NCI-H69 (cell line): ENCODE results near the gene RIPOR3.
"Not testable (repeated sequence)": the region's sequence is repeated elsewhere in the genome, so short reads cannot be mapped to it uniquely, and the experiment has no call there.

Experiments used
- DNase-seq: peaks from one replicate; lab custom pipeline; 2025; lab: John Stamatoyannopoulos, UW

The RIPOR3 gene

GRCh38 chr20:50724851-50725723 is 33.7 kb upstream of the RIPOR3 start:
- no peak for DNase-seq

GRCh38 chr20:50724112-50724725 is 32.9 kb upstream of the RIPOR3 start:
- DNase-seq = no peak

DNA sequence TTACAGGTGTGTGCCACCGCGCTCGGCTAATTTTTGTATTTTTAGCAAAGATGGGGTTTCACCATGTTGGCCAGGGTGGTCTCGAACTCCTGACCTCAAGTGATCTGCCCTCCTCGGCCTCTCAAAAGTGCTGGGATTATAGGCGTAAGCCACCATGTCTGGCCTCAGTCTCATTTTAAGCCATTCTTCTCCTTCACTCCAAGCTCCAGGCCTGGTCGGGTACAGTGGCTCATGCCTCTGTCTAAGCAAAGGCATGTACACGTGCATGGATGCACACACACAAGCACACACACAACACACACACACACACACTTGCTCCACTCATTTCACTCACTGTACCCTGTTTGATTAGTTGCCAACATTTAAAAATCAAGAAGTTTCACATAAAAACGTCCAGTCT is 32.3 kb upstream of the RIPOR3 start:
- no peak for DNase-seq

DNA sequence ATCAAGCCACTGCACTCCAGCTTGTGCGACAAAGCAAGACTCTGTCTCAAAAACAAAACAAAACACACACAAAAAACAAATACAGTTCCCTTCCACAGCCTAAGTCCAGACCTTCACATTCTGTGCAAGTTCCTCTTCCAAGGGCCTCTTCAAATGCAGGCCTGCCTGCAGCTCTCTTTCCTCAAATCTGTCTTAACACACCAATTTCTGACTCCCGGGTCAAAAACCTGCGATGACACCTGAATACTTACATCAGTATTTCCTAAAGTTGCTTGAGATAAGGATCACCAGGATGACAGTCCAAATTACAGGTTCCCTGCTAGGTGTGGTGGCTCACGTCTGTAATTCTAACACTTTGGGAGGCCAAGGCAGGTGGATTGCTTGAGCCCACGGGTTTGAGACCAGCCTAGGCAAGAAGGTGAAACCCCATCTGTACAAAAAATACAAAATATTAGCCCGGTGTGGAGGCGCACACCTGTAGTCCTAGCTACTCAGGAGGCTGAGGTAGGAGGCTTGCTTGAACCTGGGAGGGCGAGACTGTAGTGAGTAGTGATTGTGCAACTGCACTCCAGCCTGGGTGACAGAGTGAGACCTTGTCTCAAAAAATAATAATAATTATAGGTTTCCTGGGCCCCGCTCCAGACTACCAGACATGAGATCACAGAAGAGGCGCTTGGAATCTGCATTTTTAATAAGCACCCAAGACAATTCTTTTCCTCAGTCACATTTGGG is 31.2 kb upstream of the RIPOR3 start:
- no peak for DNase-seq

- no peak for DNase-seq
Observed at GRCh38 chr20:50721881-50722281, 30.5 kb upstream of the RIPOR3 start.

DNA sequence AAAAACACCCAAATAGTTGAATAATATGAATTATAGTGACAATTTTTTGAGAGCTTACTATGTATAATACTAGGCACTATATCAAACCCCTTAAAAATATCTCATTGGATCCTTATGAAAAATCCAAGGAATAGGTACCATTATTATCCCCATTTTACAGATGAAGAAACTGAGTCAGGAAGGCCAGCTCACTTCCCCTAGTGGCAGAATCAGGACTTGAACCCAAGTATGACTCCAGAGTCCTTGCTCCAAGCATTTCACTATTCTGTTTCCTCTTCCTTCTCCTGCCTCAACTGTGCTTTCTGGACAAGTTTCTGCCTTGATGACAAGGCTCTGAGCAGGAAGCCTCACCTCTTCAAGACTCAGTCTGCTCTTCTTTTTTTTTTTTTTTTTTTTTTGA is 29.2 kb upstream of the RIPOR3 start:
- no peak for DNase-seq

- DNase-seq = no peak
Observed at GRCh38 chr20:50720026-50720425, 28.7 kb upstream of the RIPOR3 start.

GRCh38 chr20:50719328-50719727 is 28.0 kb upstream of the RIPOR3 start:
- DNase-seq = no peak

GRCh38 chr20:50717974-50718761 is 26.8 kb upstream of the RIPOR3 start:
- peak; percentile 28 for DNase-seq

DNA sequence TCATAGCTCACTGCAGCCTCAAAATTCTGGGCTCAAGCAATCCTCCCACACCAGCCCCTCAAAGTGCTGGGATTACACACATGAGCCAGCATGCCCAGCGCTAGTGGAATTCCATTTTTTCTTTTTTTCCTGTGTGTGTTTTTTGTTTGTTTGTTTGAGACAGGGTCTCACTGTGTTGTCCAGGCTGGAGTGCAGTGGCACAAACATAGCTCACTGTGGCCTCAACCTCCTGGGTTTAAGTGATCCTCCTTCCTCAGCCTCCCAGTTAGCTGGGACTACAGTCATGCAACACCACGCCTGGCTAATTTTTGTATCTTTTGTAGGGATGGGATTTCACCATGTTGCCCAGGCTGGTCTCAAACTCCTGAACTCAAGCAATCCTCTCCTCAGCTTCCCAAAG is 26.0 kb upstream of the RIPOR3 start:
- DNase-seq = no peak

DNA sequence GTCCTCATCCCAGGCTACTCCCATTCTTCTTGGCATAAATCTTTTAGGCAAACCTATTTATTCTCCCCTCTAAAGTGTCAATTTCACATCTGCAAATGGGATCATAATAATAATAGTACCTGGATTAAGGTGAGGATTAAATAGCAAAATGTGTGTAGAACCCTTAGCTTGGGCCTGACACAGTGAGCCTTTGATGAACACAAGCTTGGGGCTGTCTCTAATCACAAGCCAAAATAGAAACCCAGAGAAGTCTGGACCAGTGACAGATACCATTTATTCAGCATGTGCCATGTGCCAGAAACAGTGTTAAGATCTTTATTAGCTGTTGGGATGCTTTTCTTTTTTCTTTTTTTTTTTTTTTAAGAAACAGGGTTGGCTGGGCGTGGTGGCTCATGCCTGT is 25.2 kb upstream of the RIPOR3 start:
- DNase-seq = no peak

GRCh38 chr20:50715694-50716093 is 24.4 kb upstream of the RIPOR3 start:
- DNase-seq = no peak

DNA sequence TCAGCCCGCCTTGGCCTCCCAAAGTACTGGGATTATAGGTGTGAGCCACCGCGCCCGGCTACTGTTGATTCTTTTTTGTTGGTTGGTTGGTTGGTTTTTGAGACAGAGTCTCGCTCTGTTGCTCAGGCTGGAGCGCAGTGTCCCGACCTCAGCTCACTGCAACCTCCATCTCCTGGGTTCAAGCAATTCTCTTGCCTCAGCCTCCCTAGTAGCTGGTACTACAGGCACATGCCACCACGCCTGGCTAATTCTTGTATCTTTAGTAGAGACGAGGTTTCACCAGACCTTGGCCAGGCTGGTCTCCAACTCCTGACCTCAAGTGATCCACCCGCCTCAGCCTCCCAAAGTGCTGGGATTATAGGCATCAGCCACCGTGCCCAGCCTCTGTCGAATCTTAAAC is 23.1 kb upstream of the RIPOR3 start:
- DNase-seq = not testable (repeated sequence)

DNA sequence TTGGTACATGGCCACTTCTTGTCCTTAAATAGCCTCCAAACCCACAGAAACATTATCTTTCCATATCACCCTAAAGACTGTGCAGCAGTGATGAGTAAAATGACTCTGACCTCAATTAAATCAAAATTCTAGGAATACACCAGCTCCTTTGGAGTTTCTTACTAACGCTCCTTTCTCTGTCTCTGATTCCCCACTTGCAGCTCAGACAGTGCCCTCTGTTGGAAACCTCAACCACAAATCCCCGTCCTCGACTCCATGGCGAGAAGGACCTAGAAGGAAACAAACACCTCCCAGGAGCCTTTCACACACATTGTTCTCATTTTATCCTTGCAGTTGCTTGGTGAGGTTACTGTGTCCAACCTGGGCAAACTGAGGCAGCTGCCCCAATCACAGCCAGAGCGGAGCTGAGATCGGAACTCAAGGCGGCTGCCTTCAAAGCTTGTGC is 22.3 kb upstream of the RIPOR3 start:
- no peak for DNase-seq

- no peak for DNase-seq
Observed at GRCh38 chr20:50712771-50713656, 21.7 kb upstream of the RIPOR3 start.

- DNase-seq = no peak
Observed at GRCh38 chr20:50711113-50711825, 19.9 kb upstream of the RIPOR3 start.

GRCh38 chr20:50710492-50711063 is 19.2 kb upstream of the RIPOR3 start:
- no peak for DNase-seq

DNA sequence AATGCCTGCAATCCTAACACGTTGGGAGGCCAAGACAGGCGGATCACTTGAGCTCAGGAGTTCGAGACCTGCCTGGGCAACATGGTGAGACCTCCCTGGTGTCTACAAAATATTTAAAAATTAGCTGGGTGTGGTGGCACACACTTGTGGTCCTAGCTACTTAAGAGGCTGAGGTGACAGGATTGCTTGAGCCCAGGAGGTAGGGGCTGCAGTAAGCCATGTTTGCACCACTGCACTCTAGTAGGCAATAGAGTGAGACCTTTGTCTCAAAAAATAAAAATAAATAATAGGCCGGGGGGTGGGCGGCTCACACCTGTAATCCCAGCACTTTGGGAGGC is 18.3 kb upstream of the RIPOR3 start:
- no peak for DNase-seq

GRCh38 chr20:50708845-50709635 is 17.7 kb upstream of the RIPOR3 start:
- DNase-seq = no peak
